Measurements from ENCODE around the gene NR2E3.
"Not testable (repeated sequence)": the region's sequence is repeated elsewhere in the genome, so short reads cannot be mapped to it uniquely, and the experiment has no call there.

The NR2E3 gene

GRCh38 chr15:71812966-71813722 is 2.8 kb downstream of the NR2E3 start:
- no peak for DNase-seq (ENCODE audit: extremely low spot score, insufficient read length, low read depth)
- FAIRE-seq, result no peak

GRCh38 chr15:71813723-71814470 is 3.5 kb downstream of the NR2E3 start:
- FAIRE-seq (no peak), DNase-seq (ENCODE audit: extremely low spot score, insufficient read length, low read depth) (no peak)

DNA sequence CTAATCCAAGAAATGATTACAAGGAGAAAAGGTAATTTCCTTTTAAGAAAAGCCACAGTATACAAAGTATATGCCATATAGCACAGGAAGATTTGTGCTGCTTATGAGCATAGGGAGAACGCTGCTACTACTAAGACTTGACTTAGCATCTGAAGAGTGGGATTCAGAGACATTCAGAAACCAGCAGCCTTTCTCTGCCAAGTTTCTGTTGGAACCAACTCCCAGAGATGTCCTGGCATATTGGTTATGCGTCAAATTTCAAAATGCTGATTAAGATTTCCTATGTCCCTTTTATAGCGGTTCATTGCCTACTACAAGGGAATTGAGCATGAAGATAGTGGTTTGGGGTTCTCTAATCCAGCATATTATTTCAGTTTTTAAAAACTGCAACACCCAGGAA is 4.9 kb downstream of the NR2E3 start:
- DNase-seq (ENCODE audit: extremely low spot score, insufficient read length, low read depth), result no peak
- FAIRE-seq, result no peak

GRCh38 chr15:71817351-71817750 is 7.0 kb downstream of the NR2E3 start:
- FAIRE-seq (no peak), DNase-seq (ENCODE audit: extremely low spot score, insufficient read length, low read depth) (no peak)

DNA sequence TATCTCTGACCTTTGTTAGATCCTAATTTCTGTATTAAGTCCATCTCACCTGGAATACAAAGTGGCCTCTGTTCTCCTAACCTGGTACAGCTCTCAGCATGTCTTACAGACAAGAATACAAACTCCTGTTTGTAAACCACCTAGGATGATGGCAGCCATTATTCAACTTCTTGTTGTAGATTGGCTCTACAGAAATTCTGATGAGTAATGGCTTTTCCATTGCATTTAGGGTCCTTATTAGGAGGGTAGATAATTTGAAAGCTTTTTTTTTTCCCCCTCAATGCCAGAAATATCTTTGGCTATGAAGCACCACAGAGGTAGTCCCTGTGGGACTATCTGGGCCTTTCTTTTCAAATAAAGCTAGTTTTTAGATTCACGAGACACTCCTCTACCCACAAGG is 9.8 kb downstream of the NR2E3 start:
- no peak for FAIRE-seq
- no peak for DNase-seq (ENCODE audit: extremely low spot score, insufficient read length, low read depth)

GRCh38 chr15:71821547-71822129 is 11.3 kb downstream of the NR2E3 start:
- no peak for FAIRE-seq
- no peak for DNase-seq (ENCODE audit: extremely low spot score, insufficient read length, low read depth)

- DNase-seq (ENCODE audit: extremely low spot score, insufficient read length, low read depth) (no peak), FAIRE-seq (no peak)
Measured at GRCh38 chr15:71822890-71823630, 12.7 kb downstream of the NR2E3 start.

DNA sequence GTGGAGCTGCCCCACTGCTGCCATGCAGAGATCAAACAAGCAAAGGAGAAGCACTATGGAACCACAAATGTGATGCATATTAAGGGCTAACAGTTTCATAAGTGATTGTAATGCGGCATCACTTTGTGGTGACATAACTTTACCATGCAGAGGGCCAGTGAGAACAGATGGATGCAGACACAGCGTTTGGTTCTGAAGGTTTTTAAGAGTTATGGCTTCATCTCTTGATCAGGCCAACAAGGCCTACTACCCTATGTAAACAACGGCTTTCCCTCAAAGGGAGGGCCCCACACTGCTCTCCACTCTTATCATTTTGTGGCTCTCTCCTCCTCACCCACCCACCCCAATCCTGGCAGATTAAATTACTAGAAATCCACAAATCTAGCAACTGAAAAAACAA is 13.4 kb downstream of the NR2E3 start:
- DNase-seq (ENCODE audit: extremely low spot score, insufficient read length, low read depth) (no peak), FAIRE-seq (no peak)

- FAIRE-seq (no peak), DNase-seq (ENCODE audit: extremely low spot score, insufficient read length, low read depth) (no peak)
Measured at GRCh38 chr15:71825021-71825730, 14.8 kb downstream of the NR2E3 start.

GRCh38 chr15:71826196-71826595 is 15.8 kb downstream of the NR2E3 start:
- no peak for FAIRE-seq
- DNase-seq (ENCODE audit: extremely low spot score, insufficient read length, low read depth), result no peak

GRCh38 chr15:71830981-71831380 is 20.6 kb downstream of the NR2E3 start:
- DNase-seq (ENCODE audit: extremely low spot score, insufficient read length, low read depth), result no peak
- FAIRE-seq, result no peak

DNA sequence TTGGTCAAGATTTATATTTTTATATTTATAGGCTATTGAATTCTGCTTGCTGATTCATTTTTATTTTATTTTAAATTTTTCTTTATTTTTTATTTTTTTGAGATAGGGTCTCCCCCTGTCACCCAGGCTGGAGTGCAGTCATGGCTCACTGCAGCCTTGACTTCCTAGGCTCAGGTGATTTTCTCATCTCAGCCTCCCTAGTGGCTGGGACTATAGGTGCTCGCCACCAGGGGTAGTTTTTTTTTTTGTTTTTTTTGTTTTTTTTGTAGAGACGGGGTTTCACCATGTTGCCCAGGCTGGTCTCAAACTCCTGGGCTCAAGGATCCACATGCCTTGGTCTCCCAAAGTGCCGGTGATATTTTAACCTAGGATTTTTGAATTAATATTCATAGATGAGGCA is 31.2 kb downstream of the NR2E3 start:
- FAIRE-seq, result no peak
- DNase-seq (ENCODE audit: extremely low spot score, insufficient read length, low read depth), result no peak

- no peak for DNase-seq (ENCODE audit: extremely low spot score, insufficient read length, low read depth)
- no peak for FAIRE-seq
Measured at GRCh38 chr15:71844916-71845315, 34.6 kb downstream of the NR2E3 start.

- DNase-seq (ENCODE audit: extremely low spot score, insufficient read length, low read depth) (no peak), FAIRE-seq (no peak)
Measured at GRCh38 chr15:71853543-71853942, 43.2 kb downstream of the NR2E3 start.

- not testable (repeated sequence) for DNase-seq (ENCODE audit: extremely low spot score, insufficient read length, low read depth); FAIRE-seq
Measured at GRCh38 chr15:71858232-71858631, 47.9 kb downstream of the NR2E3 start.
